HG03432 (cell line): ENCODE results near the gene SERPINB2.

Experiments
- ATAC-seq: cut with Tn5 transposase; IDR thresholded peaks from one replicate; pipeline ENCODE4 v1.9.1; 2021; ENCODE audit warnings: mild to moderate bottlenecking, moderate library complexity; ENCODE audit not compliant: unreplicated experiment

The SERPINB2 gene

DNA sequence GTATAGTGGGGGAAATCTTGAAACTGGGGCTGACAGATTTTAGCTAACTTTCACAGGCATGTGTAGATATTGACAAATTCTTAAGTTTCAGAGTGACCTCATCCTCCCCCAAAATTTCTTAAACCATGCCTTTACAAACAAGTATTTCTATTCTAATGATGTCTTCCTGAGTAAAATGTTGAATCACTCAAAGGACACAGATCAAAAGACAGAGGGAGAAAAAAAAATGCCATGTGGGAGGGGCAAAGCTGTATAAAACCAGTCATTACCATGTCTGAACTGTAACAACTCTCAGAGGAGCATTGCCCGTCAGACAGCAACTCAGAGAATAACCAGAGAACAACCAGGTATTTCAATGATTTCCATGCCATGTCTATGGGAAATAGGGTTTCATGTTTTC, at the start of gene SERPINB2:
Gene SERPINB2, plus strand, starts transcription at position 282 of the 400 bp plus-strand sequence. CDS start 3,740 bp downstream, outside the sequence.
- no peak for ATAC-seq

DNA sequence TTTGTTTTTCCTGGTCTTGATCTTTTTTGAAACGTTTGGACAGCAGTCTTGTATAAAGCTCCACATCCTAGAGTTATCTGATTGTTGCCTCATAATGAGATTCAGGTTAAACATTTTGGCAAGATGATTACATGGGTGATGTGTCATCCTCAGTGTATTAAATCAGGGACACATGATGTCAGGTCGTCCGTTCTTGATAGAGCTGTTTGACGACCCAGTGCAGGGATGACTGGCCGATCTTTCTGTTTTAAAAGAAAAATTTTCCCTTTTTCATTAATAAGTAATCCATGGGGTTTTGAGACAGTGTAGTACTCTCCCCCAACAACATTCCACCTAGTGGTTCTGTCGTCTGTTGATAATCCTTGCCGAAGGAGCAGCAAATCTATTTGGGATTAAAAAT, 44.5 kb upstream of the SERPINB2 start:
- ATAC-seq: peak; percentile 48

- ATAC-seq: peak; percentile 70
These were observed 43.3 kb upstream of the SERPINB2 start for GRCh38 chr18:63844254-63844653.

GRCh38 chr18:63848159-63848558, 39.3 kb upstream of the SERPINB2 start:
- ATAC-seq: peak; percentile 55

DNA sequence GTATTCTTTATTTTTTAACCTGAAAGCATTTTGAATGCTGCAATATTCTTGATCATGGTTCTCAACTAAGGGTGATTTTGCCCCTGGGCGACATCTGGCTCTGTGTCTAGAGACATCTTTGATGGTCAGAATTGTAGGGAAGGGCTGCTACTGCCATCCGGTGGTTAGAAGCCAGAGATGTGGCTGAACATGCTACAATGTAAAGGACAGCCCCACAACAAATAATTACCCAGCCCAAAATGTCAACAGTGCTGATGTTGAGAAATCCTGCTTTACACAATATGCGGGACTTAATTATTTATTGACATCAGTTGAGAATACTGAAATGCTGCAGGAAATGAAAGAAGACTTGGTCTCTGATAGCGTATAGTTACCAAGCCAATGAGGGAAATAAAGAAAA, 37.5 kb upstream of the SERPINB2 start:
- ATAC-seq: peak; percentile 72

- ATAC-seq: no peak
These were observed 36.9 kb upstream of the SERPINB2 start for GRCh38 chr18:63850636-63851035.

DNA sequence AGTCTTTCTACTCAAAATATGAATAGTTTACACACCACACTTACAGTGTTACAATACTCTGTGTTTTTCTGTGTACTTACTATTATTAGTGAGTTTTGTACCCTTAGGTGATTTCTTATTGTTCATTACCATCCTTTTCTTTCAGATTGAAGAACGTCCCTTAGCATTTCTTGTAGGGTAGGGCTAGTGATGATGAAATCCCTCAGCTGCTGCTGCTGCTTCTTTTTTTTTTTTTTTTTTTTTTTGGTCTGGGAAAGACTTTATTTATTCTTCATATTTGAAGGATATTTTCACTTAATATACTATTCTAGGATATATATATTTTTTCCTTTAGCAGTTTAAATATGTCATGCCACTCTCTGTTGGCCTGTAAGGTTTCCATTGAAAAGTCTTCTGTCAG, 29.0 kb upstream of the SERPINB2 start:
- no peak for ATAC-seq

DNA sequence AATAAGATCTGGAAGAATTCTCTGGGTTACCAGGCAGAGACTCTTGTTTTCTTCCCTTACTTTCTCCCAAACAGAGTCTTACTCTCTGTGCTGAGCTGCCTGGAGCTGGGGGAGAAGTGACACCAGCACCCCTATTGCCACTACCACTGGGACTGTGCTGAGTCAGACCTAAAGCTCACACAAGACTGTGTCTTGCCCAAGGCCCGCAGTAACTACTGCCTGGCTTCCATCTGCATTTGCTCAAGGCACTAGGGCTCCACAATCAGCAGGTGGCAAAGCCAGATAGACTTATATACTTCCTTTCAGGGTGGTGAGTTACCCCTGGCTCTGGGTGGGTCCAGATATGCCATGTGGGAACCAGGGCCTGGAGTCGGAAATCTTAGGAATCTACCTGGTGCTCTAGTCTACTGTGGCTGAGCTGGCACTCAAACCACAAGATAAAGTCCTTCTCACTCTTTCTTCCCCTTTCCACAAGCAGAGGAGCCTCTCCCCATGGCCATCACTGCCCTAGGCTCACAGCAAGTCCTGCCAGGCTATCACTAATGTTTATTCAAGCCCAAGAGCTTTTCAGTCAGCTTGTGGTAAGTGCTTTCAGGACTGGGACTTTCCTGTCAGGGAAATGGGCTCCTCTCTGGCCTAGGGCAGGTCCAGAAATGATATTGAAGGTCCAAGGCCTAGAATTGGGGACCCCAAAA, 27.6 kb upstream of the SERPINB2 start:
- ATAC-seq: no peak

DNA sequence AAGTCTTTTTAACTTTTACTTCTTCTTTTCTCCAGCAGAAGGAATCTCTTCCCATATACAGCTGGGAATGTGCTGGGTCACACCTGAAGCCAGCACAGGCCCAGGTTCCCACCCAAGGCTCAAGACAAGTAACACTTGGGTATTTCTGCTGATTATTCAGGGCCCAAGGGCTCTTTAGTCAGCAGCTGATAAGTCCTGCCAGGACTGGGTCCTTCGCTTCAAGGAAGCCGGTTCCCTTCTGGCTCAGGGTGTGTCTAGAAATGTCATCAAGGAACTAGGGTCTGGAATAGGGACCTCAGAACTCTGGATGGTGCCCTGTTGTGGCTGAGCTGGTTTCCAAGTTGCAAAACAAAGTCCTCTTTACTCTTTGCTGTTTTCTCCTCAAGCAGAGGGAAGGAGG, 27.0 kb upstream of the SERPINB2 start:
- ATAC-seq: no peak

DNA sequence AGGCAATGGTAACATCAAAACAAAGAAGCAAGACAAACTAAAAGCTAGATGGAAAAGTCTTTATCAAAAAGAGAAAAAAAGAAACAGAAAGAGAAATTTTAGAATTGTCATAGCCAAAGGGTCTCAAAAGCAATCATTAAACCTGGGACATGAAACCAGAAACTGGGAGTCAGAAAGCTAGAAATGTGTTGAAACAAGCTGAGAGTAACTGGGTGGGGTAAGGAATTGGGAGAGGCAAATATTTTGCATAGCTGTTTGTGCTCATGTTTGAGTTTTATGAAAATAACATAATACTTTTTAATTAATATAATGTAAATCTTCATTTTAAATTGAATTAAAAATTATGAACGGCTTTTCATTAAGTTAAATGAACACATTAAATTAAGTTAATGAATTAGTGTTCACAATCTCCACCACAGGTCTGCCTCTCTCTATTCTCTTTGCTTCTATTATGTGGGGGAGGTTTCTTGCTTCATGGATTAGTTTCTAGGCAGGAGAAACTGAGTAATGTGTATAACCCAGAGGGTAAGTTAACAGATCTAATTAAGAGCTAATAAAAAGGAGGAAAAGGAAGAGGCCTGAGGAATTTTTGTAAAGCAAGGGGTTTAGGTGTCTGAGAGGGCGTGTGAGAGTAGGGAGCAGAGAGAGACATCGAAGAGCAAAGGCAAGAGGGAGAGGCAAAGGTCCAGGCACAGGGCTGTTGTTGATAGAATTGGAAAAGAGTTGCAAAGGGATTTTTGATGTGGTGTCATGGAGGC, 20.0 kb upstream of the SERPINB2 start:
- no peak for ATAC-seq

GRCh38 chr18:63868546-63868945, 19.0 kb upstream of the SERPINB2 start:
- no peak for ATAC-seq

DNA sequence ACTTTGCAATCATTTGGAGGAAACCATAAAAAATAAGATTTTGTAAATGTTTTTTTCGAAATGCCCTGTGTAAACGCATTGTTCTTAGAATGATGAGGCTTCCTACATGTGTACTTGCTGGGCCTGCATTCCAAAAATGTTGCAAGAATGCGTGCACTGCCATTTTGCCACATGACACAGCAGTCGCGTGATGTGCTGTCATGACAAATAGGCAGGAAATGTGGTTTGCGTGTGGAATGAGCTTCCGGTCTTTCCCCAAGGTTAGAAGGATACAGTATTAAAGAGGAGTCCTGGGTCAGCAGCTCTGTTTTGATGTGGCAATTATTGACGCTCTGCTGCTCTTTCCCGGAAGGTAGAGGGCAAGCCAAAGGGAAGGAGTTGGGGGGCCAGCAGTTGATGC, 18.1 kb upstream of the SERPINB2 start:
- no peak for ATAC-seq

- no peak for ATAC-seq
These were observed 17.7 kb upstream of the SERPINB2 start for GRCh38 chr18:63869851-63870250.

GRCh38 chr18:63871836-63872235, 15.7 kb upstream of the SERPINB2 start:
- no peak for ATAC-seq

DNA sequence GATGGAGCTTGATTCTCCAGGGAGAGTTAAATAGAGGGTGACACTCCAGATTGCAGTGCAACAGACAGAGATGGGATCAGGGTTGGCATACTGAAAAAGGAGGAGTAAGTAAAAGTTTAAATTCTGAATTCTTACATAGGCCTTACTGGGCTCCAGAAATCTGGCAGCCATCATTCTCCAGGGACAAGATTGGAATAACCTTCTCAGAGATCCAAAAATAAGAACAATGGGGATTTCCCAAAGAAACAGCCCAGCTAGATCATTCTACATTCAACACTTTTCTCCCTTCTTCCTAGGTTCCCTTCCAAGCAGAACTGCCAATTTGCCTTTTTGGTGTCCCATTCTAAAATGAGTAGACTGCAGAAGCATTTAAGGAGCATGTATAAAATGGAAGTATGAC, 14.9 kb upstream of the SERPINB2 start:
- ATAC-seq: no peak

DNA sequence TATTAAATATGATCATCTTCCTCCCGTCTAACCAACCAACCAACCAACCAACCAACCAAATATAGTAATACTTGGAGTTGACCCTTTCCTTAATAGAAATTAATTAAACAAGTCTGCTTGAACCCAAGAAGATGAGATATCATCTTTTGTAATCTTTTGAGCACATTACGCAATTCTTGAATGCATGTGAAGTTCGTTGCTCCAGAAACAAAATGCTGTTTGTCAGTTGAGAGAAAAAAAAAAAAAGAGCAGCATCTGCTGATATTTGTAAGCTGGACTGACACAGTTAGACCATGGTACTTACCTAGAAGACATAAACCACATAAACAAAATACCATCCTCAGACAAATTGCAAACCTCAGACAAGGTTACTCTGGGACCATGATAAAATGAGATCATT, 9.2 kb upstream of the SERPINB2 start:
- ATAC-seq: no peak

- no peak for ATAC-seq
These were observed 8.6 kb upstream of the SERPINB2 start for GRCh38 chr18:63878925-63879324.

GRCh38 chr18:63879709-63880108, 7.8 kb upstream of the SERPINB2 start:
- no peak for ATAC-seq

DNA sequence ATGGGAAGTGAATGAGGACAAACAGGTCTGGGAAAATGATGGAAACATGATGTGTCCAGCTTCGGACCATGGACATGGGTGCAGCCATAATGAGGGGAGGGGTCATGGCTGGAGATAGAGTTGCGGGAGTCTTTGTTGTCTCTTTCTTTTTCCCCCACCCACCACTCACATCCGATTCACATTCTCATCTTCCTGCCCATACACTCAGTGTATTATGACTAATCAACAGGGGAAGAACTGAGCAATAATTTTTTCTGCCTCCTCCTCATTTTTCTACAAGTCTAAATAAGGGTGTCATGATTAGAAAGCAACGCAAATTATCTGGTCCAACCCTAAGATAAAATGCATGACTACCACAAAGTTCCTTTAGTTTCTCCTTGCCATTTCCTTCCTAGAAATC, 5.7 kb upstream of the SERPINB2 start:
- no peak for ATAC-seq

DNA sequence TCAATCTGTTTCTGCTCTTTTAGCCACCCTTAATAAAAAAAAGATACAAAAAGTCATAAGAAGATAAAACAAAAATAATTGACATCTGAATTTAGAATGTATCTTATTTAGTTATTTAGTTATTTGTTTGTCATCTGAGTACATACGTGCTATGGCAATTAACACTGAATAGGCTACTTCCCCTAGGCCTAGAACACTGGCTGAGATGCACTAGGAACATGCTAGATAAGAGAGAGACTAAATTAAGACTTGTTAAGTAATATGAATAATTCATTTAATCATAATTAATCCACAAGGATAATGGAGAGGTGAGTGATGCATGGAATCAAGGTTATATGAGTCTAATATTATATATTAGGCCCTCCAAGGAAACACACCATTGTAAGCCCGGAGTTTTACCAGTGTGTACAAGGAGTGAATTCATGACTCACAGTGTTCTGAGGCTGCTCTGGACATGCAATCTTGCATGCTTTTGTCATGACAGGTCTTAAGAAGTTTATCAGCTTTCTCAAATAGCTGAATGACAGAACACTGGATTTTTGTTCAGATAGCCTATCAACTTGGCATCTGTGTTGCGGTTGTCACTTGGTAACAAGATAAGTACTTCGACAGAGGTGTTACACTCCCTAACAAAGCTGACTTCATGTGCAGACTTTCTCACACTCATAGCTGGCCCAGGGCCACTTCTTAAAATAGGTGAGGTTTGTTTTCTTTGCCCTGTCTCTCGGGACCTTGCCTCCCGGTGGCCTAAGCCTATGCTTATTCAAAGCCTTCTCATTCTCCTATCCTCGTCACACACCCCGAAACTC, 5.0 kb upstream of the SERPINB2 start:
- ATAC-seq: peak; percentile 44

- ATAC-seq: no peak
These were observed 3.9 kb upstream of the SERPINB2 start for GRCh38 chr18:63883617-63884016.
